NAMALWA (cell line): Measurements from ENCODE around the gene OR4D2.

Experiments used
- DNase-seq: peaks from one replicate; pipeline ENCODE4 v3.0.0-alpha.2; 2015; ENCODE audit warnings: low spot score

The OR4D2 gene

DNA sequence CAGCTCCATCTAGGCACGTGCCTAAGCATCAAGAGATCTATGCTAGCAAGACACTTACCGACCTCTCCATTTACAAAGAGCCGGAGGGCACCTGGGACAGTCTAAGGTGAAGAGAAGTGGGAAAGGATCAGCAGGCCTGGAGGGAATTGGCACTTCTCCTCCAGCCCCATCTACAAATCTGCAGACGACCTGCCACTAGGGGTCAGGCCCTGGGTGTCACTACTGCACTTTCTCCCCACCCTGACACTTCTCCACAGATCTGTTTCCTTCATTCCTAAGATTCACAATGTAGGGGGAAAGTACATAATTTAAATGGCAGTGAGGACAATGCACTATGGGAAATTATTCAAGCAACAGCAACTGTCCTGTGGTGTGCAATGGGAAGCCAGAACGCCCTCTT, 44.1 kb downstream of the OR4D2 start:
- DNase-seq = no peak

GRCh38 chr17:58215685-58216084, 48.9 kb downstream of the OR4D2 start:
- DNase-seq = peak; percentile 40

GRCh38 chr17:58217766-58218165, 51.0 kb downstream of the OR4D2 start:
- no peak for DNase-seq

DNA sequence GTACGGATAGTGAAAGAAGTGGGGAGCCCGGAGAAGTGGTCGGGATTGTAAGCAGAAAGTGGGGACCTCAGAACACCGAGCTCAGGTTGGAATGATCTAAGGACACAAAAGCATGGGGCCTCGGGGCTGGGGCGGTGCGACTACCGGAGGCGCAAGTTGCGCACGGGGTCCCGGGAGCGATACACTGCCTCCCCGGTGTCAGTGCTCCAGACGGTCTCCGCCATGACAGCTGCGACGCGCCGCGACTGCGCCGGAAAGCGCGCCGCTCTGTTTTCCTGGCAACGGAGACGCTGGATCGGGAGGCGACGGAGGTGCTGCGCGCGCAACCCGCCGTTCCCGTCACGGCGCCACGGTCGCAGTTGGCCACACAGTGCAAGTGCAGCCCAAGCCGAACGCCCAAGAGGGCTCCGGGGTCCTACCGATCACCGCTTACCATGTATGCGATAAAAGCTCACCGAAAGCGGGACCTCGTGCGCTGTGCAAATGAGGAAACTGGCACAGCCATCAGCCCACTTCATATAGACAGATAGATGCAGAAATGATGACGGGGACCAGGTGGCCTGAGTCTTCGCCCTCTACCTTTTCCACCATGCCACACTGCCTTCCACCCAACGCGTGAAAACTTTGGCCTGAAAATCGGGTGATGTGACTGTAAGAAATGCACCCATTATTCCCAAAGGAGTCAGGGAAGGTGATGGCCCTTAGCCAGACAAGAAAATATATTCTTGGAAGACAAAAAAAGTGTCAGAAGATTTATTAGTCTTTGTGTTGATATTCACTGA, 52.4 kb downstream of the OR4D2 start, which contains the start of gene MKS1:
TSS of gene MKS1 (minus strand) at position 249 of the 782 bp plus-strand sequence. CDS start at position 224, 25 bp downstream.
- peak; percentile 91 for DNase-seq

- DNase-seq = no peak
Measured at GRCh38 chr17:58219789-58220183, 53.0 kb downstream of the OR4D2 start.
